D341Med (cell line): ENCODE results near the gene ETV6.

Experiments used
- DNase-seq: peaks from one replicate; pipeline ENCODE4 v3.0.0; 2012; ENCODE audit warnings: low spot score

Gene ETV6

GRCh38 chr12:11696084-11696483 is 46.6 kb downstream of the ETV6 start:
- no peak for DNase-seq

DNA sequence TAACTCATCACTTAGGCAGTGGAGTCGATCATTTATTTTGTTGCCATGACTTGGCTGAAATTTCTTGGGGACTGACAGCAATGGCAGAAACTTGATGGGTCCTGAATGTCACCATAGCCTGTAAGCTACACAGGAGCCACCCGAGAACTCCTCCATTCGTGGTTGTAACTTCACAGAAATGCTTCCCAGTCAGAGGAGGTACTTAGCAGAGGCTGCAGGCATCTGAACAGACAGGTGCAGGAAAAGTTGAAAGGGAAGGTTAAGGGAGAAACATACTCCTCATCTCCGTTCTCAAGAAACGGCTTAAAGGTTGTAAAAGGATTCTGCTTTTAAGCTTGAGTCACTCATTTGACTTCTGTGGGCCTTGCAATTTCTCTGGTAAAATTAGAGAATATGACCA is 47.7 kb downstream of the ETV6 start:
- DNase-seq, result no peak

DNA sequence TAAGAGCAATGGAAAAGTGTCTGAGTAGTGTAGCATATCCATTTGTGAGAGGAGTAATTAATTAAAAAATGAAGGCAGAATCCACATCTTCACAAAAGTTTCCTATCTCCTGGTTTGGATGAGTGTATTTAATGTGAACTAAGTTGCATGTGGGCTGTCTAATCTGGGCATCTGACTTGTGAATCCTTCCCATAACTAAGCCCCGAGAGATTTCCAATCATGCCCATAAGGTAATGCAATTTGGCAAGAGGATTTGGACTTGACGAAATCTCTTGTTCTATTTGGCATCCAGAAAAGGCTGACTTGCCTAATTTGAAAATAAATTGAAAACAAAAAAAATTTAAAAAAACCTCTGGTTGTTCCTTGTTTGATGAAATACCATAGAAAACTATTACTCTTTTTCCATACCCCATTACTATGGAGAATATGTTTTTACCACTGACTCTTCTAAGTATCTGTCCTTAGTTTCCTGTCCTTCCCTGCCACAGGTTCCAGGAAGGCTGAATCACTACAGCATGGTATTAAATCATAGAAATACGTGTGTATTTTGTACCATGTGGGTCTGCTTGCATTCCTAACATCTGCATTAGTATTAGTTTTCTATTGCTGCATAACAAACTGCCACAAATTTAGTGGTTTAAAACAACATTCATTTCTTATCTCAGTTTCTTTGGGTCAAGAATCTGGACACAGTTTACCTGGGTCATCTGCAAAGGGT is 48.4 kb downstream of the ETV6 start:
- DNase-seq, result no peak

GRCh38 chr12:11698729-11699128 is 49.3 kb downstream of the ETV6 start:
- DNase-seq, result no peak

- no peak for DNase-seq
These were observed 52.0 kb downstream of the ETV6 start for GRCh38 chr12:11701433-11701832.

GRCh38 chr12:11702959-11703358 is 53.5 kb downstream of the ETV6 start:
- no peak for DNase-seq

- DNase-seq, result no peak
These were observed 53.9 kb downstream of the ETV6 start for GRCh38 chr12:11703378-11703777.

- no peak for DNase-seq
These were observed 54.6 kb downstream of the ETV6 start for GRCh38 chr12:11704089-11704488.

- DNase-seq, result no peak
These were observed 55.5 kb downstream of the ETV6 start for GRCh38 chr12:11705010-11705409.

DNA sequence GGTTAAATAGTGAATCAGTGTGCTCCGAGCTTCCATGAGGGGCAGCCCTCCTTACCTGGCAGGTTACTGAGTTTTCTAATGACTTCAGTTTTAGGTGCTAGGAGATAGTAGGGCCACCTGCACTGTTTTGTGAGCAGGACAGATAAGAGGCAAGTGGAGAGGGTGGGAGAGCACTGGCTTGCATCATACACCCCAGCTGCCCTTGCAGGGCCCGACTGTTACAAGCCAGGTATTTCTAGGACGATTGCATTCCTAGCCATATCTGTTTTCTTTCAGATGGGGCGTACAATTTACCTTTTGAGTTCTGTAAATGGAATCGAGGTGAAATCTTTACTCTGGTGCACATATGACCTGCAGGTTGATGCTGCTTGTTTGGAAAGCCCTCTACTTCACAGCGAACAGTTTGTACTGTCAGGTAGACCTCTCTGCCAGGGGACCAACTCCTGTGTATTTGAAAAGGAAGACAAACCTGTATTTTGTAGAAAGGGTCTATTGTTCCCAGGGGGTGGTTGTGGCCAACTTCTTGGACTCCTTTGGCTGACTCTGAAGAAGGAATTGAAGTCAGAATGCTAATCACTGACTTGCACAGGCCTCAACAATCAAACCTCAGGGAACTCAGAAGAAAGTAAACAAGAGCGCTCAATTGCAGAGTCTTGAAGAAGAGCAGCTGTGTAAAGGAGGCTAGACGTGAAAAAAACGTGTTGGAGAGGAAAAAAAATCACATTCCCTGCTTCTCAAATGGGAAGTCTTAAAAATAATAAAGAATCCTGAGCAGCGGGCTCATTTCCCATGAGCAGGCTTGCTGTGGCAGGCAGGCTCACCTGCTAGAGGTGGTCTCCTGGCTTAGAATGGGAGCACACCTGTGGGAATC is 57.3 kb downstream of the ETV6 start:
- DNase-seq, result no peak

- DNase-seq, result no peak
These were observed 58.1 kb downstream of the ETV6 start for GRCh38 chr12:11707535-11707934.

- DNase-seq, result no peak
These were observed 60.0 kb downstream of the ETV6 start for GRCh38 chr12:11709513-11709912.

- no peak for DNase-seq
These were observed 61.0 kb downstream of the ETV6 start for GRCh38 chr12:11710431-11710830.

GRCh38 chr12:11710906-11711305 is 61.4 kb downstream of the ETV6 start:
- DNase-seq, result no peak

DNA sequence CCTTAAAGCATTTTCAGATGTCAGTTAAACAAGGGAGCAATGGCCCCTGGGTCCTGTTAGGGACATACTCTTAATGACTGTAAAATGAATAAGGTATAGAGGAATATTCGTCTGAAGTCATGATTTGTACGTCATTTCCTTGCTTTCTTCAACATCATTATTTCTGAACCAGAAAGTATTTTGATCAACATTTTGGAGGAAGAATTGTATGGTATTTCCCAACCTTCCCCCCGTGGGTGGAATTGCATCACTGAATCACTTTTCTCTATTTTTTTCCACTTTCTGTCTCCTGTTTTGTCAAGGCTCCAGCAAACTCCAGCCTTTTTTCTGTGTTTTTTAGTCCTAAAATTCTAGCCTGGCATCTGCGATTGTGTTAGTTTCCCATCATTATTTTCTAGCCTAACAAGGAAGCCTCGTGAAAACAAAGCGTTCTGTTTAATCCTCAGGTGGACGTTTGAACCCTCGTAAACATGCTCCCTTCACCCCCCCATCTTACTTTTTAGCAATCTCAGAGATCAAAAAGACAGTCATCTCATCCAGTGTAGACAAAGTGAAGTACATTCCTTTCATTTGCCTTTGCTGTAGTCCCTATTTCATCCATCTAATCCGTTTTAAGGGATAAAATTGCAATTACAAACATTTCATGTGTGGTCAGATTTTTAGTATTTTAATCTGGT is 62.3 kb downstream of the ETV6 start:
- no peak for DNase-seq

DNA sequence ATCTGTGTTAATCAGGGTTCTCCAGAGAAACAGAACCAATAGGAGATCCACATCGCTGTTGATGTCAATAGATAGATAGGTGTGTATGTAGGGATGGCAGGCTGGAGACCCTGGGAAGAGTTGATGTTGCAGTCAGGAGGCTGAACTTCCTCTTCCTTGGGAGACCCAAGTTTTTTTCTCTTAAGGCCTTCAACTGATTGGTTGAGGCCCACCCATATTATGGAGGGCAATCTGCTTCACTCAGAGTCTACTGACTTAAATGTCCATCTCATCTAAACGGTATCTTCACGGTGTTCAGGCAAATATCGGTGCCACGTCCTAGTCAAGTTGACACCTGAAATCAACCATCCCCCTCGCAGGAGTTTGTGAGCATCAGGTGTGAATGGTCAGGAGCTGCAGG is 63.0 kb downstream of the ETV6 start:
- no peak for DNase-seq

- no peak for DNase-seq
These were observed 63.7 kb downstream of the ETV6 start for GRCh38 chr12:11713202-11713601.

DNA sequence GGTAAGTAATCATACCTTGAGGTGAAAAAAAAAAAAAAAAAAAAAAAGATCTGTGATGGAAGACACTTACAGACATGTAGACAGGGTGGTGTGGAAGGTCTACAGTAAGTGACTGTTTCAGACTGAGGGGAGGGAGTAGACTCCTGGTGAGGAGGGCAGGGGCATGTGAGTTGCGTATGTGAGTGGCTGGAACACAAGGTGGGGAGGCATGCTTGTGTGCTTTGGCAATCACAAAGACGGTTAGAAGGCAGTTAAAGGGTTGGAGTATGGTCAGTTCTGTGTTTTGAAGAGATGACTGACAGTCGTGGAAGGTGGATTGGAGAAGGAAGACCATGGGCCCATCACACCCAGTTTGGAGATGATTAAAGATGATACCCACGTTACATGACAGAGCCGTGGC is 65.2 kb downstream of the ETV6 start:
- DNase-seq, result no peak

GRCh38 chr12:11715621-11716020 is 66.1 kb downstream of the ETV6 start:
- no peak for DNase-seq

- DNase-seq, result no peak
These were observed 67.5 kb downstream of the ETV6 start for GRCh38 chr12:11716794-11717518.

DNA sequence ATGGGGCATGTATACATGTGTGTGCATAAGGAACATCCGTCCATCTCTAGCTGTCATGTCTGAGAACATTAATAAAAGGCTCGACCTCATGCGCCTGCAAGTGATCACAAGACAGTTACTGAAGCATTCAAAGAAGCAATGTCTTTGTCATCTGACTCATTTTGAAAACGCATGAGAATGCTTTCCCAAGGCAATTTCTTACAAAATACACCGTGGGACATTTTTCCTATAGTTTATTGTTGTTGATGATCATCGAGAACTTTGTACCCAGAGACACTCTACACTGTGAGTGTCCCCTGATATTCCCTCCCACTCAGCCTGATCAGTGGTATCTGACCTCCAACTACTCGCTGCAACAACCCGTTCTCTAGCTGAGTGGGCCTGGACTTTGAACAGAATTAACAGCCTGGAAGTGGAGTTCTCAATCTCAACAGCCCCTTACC is 68.1 kb downstream of the ETV6 start:
- no peak for DNase-seq

DNA sequence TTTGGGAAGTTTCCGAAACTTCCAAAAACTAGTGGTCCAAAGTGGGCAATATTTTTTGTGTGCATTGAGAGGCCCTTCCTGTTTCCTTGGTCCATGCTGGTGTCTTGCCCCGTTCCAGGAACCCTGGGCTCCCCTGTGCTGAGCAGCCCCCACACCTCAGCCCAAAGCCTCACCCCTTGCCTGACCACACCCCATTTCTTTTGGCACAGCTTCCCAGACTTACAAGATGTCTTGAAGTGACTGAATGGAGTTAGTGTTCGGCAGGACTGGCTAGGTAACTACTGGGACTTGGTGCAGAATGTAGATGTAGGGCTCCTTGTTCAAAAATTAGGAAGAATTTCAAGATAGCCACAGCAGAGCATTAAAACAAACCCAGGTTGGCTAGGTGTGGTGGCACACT is 68.6 kb downstream of the ETV6 start:
- DNase-seq, result no peak
